Endothelial cell of umbilical vein (primary cell): Measurements from ENCODE around the gene TNFRSF1B. TPM values are rescaled to one million over a fixed set of nuclear protein-coding genes. Genes with fewer than 3 reads are reported as not detected.

Source experiments
- BruUV-seq: library from RNA; stranded (reverse); fragments of 400-500 nt; replicated peaks from 2 replicates; lab custom pipeline; 2021; lab: Mats Ljungman, UMichigan
- CTCF ChIA-PET: fragments of 300-600, 350-600 bp; sonication (Branson Sonifier 250); formaldehyde crosslinking; loops from one replicate; lab custom pipeline; 2021; ENCODE audit warnings: antibody characterized with exemption, inconsistent platforms; lab: Charles Lee
- POLR2A ChIA-PET: fragments of 300-600, 350-600 bp; sonication (Branson Sonifier 250); formaldehyde crosslinking; loops from one replicate; lab custom pipeline; 2021; ENCODE audit warnings: antibody characterized with exemption, inconsistent platforms; lab: Charles Lee
- DNase-seq: peaks from one replicate; pipeline ENCODE4 v3.0.0-alpha.2; 2011; ENCODE audit warnings: low read depth, low spot score
- FAIRE-seq: peaks from 2 replicates; lab custom pipeline; 2011; peaks lifted over from hg19 to GRCh38; lab: Jason Lieb, UNC
- H2AFZ ChIP-seq: 2 replicates; pipeline ENCODE4 v1.6.0; 2012; ENCODE audit warnings: low read depth, low read length, control low read depth, inconsistent platforms
- H3K27ac ChIP-seq: 2 replicates; pipeline ENCODE4 v1.5.1; 2011; ENCODE audit warnings: low read depth, mild to moderate bottlenecking, control low read depth, low read length, moderate library complexity; ENCODE audit not compliant: insufficient read depth
- H3K27me3 ChIP-seq, 2 experiments: 2 replicates each; pipeline versions ENCODE4 v1.6.0 to v1.6.1; 2011; ENCODE audit warnings: low read length in 2 of 2, mixed read lengths in 1 of 2; ENCODE audit not compliant: control insufficient read depth in 2 of 2, insufficient read depth in 2 of 2
- H3K36me3 ChIP-seq, 2 experiments: 2 replicates in 1 of 2; 3 replicates in 1 of 2; pipeline ENCODE4 v1.5.1; 2011; ENCODE audit warnings: low read length in 2 of 2, mild to moderate bottlenecking in 1 of 2, moderate library complexity in 1 of 2; ENCODE audit not compliant: control insufficient read depth in 2 of 2, insufficient read depth in 2 of 2; ENCODE audit errors: extremely low read depth in 1 of 2
- H3K4me1 ChIP-seq: 3 replicates; pipeline ENCODE4 v1.5.1; 2011; ENCODE audit warnings: mild to moderate bottlenecking, low read length; ENCODE audit not compliant: control insufficient read depth, insufficient read depth; ENCODE audit errors: extremely low read depth
- H3K4me2 ChIP-seq: 2 replicates; pipeline ENCODE4 v1.6.1; 2011; ENCODE audit warnings: low read length, control low read depth, mixed read lengths; ENCODE audit not compliant: insufficient read depth
- H3K4me3 ChIP-seq, 3 experiments: fragments of 200-600 bp in 1 of 3; sonication (generic), shearing (Covaris generic) in 1 of 3; replicated peaks in 1 of 3; 2 replicates each; pipeline ENCODE4 v1.5.1; 2011 to 2016; ENCODE audit warnings: control low read depth in 3 of 3, low read length in 3 of 3, mild to moderate bottlenecking in 2 of 3, inconsistent platforms in 1 of 3, low read depth in 1 of 3, moderate library complexity in 1 of 3; ENCODE audit not compliant: insufficient read depth in 1 of 3
- H3K79me2 ChIP-seq: 2 replicates; pipeline ENCODE4 v1.6.0; 2012; ENCODE audit warnings: low read length, inconsistent platforms; ENCODE audit not compliant: control insufficient read depth, insufficient read depth
- H3K9ac ChIP-seq: replicated peaks from 2 replicates; pipeline ENCODE3; 2011; ENCODE audit warnings: low read length, control low read depth; ENCODE audit not compliant: insufficient read depth; ENCODE audit errors: extremely low read depth
- H3K9me1 ChIP-seq: replicated peaks from 3 replicates; pipeline ENCODE4 v1.6.0; 2011; ENCODE audit warnings: mild to moderate bottlenecking, low read length; ENCODE audit not compliant: control insufficient read depth, insufficient read depth; ENCODE audit errors: extremely low read depth
- H3K9me3 ChIP-seq: replicated peaks from 2 replicates; pipeline ENCODE4 v1.5.1; 2012; ENCODE audit warnings: low read length, inconsistent platforms; ENCODE audit not compliant: control insufficient read depth, insufficient read depth
- H4K20me1 ChIP-seq: replicated peaks from 2 replicates; pipeline ENCODE3; 2011; ENCODE audit warnings: mild to moderate bottlenecking, low read length; ENCODE audit not compliant: control insufficient read depth, insufficient read depth; ENCODE audit errors: extremely low read depth
- EZH2 ChIP-seq: IDR thresholded peaks from 2 replicates; pipeline ENCODE4 v1.6.1; 2012; ENCODE audit warnings: borderline replicate concordance, low read depth, mild to moderate bottlenecking, moderate library complexity, low read length, inconsistent platforms; ENCODE audit not compliant: severe bottlenecking
- FOS ChIP-seq: IDR thresholded peaks from 2 replicates; pipeline ENCODE4 v1.6.1; 2011; ENCODE audit warnings: mild to moderate bottlenecking, low read length, moderate library complexity, borderline replicate concordance; ENCODE audit not compliant: insufficient read depth
- GATA2 ChIP-seq: IDR thresholded peaks from 2 replicates; pipeline ENCODE4 v1.7.0; 2011; ENCODE audit warnings: low read depth, mild to moderate bottlenecking, moderate library complexity, mixed read lengths, low read length; ENCODE audit not compliant: insufficient read length, insufficient read depth
- JUN ChIP-seq: IDR thresholded peaks from 2 replicates; pipeline ENCODE4 v1.6.1; 2011; ENCODE audit warnings: borderline replicate concordance, low read depth; ENCODE audit not compliant: insufficient read length, insufficient read depth
- MAX ChIP-seq: IDR thresholded peaks from 2 replicates; pipeline ENCODE4 v1.6.1; 2011; ENCODE audit not compliant: insufficient read depth, insufficient read length
- MYC ChIP-seq: IDR thresholded peaks from one replicate; pipeline ENCODE4 v1.6.1; 2011; ENCODE audit warnings: mild to moderate bottlenecking, low read depth, low read length
- POLR2A ChIP-seq: IDR thresholded peaks from 2 replicates; pipeline ENCODE4 v1.6.1; 2012; ENCODE audit warnings: low read depth, mild to moderate bottlenecking, control low read depth, low read length
- POLR2AphosphoS5 ChIP-seq: IDR thresholded peaks from 2 replicates; pipeline ENCODE4 v1.6.1; 2012; ENCODE audit warnings: low read depth, mild to moderate bottlenecking, control low read depth, low read length, moderate library complexity; ENCODE audit not compliant: insufficient read depth
- dilution Hi-C: fragments of 300-500 bp; cut with MboI; formaldehyde crosslinking; loops from one replicate; pipeline ENCODE4 v1.15.0; 2019; ENCODE audit warnings: low sequenced_read_pairs; ENCODE audit not compliant: extremely low pct_ligation_motif_present
- intact Hi-C: fragments of 100-400 bp; cut with micrococcal nuclease; formaldehyde crosslinking; loops from one replicate; pipeline ENCODE4 v1.10.0; 2022
- polyA plus RNA-seq, 4 experiments: library from polyadenylated mRNA; depleted of rRNA in 3 of 4; stranded (reverse) in 3 of 4; unstranded in 1 of 4; fragments of >200 nt; gene quantifications; 2 replicates each; pipeline versions ENCODE4 v1.2.1 to v1.2.3, GENCODE V29; 2011 to 2012; ENCODE audit warnings: missing spikeins in 1 of 4
- total RNA-seq: library from RNA; stranded (reverse); gene quantifications from 2 replicates; pipeline ENCODE4 v1.2.3, GENCODE V29; 2021
- TF ChIP-seq, protein P1 (sequence below), 2 donors: IDR thresholded peaks; 1 replicate in 1 of 2; 2 replicates in 1 of 2; pipeline ENCODE4 v1.5.1; 2011; ENCODE audit warnings: low read length in 2 of 2, mild to moderate bottlenecking in 2 of 2, moderate library complexity in 2 of 2, control low read depth in 1 of 2, inconsistent platforms in 1 of 2, low read depth in 1 of 2; ENCODE audit not compliant: insufficient read depth in 1 of 2; ENCODE audit errors: extremely low read depth in 1 of 2

TNFRSF1B gene
- total and polyA plus RNA-seq, 2 donors (not counting 3 experiments of a cell fraction or from before 2014, with no cell fraction given), result 53.6 to 65.9 TPM

DNA sequence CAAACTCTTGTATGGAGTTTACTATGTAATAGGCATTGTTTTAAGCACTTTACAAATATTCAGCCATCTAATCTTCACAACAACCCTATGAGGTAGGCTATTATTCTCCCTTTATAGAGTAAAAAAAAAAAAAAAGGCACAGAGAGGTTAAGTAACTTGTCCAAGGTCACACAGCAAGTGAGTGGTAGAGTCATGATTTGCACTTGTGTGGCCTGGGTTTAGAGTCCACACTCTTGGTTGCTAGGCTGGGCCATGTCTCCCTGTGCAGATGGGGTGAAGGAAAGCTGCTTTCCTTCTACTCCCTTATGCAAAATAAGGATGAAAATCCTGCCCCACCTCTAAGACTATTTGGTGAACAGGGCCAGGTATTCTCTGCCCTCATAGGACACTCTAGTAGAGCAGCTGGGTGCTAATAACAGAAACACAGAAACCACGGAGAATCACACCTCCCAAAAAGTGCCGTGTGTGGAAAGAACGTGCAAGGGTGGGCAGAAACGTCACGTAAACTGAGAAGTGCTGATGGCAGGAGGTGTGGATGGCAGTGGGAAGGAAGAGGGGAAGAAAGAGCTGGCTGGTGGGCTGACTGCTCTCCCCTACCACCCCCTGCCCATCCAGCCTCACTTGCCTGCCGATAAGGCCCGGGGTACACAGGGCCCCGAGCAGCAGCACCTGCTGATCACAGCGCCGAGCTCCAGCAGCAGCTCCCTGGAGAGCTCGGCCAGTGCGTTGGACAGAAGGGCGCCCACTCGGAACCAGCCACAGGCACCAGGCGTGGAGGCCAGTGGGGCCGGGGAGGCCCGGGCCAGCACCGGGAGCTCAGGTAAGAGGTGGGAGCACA lies 34.8 kb downstream of the TNFRSF1B start:
- FAIRE-seq, result no peak
- H3K27ac ChIP-seq, result no peak overlapping the region
- no peaks in the 10 kb centered on the region for H3K79me2 ChIP-seq
- no peaks in the 10 kb centered on the region for H3K27me3 ChIP-seq
- peaks cover 0 to 38% of the 10 kb centered on the region in 2 experiments for H3K36me3 ChIP-seq
- TF ChIP-seq FOS, result no peak
- no peak for TF ChIP-seq POLR2AphosphoS5
- no peak for TF ChIP-seq MAX
- TF ChIP-seq JUN, result no peak
- TF ChIP-seq MYC, result no peak
- no peak for TF ChIP-seq EZH2
- TF ChIP-seq POLR2A, result no peak
- TF ChIP-seq GATA2, result no peak
- TF ChIP-seq, protein P1, sequence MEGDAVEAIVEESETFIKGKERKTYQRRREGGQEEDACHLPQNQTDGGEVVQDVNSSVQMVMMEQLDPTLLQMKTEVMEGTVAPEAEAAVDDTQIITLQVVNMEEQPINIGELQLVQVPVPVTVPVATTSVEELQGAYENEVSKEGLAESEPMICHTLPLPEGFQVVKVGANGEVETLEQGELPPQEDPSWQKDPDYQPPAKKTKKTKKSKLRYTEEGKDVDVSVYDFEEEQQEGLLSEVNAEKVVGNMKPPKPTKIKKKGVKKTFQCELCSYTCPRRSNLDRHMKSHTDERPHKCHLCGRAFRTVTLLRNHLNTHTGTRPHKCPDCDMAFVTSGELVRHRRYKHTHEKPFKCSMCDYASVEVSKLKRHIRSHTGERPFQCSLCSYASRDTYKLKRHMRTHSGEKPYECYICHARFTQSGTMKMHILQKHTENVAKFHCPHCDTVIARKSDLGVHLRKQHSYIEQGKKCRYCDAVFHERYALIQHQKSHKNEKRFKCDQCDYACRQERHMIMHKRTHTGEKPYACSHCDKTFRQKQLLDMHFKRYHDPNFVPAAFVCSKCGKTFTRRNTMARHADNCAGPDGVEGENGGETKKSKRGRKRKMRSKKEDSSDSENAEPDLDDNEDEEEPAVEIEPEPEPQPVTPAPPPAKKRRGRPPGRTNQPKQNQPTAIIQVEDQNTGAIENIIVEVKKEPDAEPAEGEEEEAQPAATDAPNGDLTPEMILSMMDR (IDR thresholded peaks at IDR 0.05; ENCODE audit: extremely low read depth in 1 of 2, insufficient read depth in 1 of 2, low read depth in 1 of 2, low read length in 2 of 2), result no peak
- no peaks in the 10 kb centered on the region for H3K9me1 ChIP-seq
- no peak overlapping the region for H3K9ac ChIP-seq
- dilution Hi-C loops (no loop called here), intact Hi-C loops (no loop called here)
- H3K4me3 ChIP-seq, result no peak overlapping the region
- H4K20me1 ChIP-seq, result no peaks in the 10 kb centered on the region
- no peaks in the 10 kb centered on the region for H3K9me3 ChIP-seq
- POLR2A ChIA-PET, result no interaction called here
- CTCF ChIA-PET, result interaction anchor here (0.8 to 17.5 kb wide), 2 partner anchors 33 to 79 kb away, joined by 3 to 537 read pairs; no protein-coding TSS in a partner anchor
- H2AFZ ChIP-seq, result no peak overlapping the region
- H3K4me1 ChIP-seq, result no peaks in the 10 kb centered on the region
- no peak for DNase-seq
- no TSS peak for BruUV-seq
- H3K4me2 ChIP-seq, result no peak overlapping the region
